CD4-positive, alpha-beta memory T cell (primary cell): ENCODE data around the gene SRA1. TPM values are rescaled to one million over a fixed set of nuclear protein-coding genes. Genes with fewer than 3 reads are reported as not detected.
"Not testable (repeated sequence)": the region's sequence is repeated elsewhere in the genome, so short reads cannot be mapped to it uniquely, and the experiment has no call there.

Source experiments
- CTCF ChIA-PET: fragments of 350-600 bp; sonication (Branson Sonifier 250); formaldehyde crosslinking; loops from one replicate; lab custom pipeline; 2021; ENCODE audit warnings: inconsistent platforms; ENCODE audit not compliant: partially characterized antibody; lab: Charles Lee
- POLR2A ChIA-PET: fragments of 350-600 bp; sonication (Branson Sonifier 250); formaldehyde crosslinking; loops from one replicate; lab custom pipeline; 2021; ENCODE audit not compliant: partially characterized antibody; lab: Charles Lee
- DNase-seq, 5 donors: peaks; one replicate each; pipeline versions ENCODE4 v3.0.0 to v3.0.0-alpha.2; 2020 to 2022; ENCODE audit warnings: mixed read lengths in 1 of 5
- H3K27ac ChIP-seq: one replicate; pipeline ENCODE4 v1.7.0; 2013; ENCODE audit warnings: low read depth, low read length
- H3K27me3 ChIP-seq: 2 replicates; pipeline ENCODE4 v1.7.0; 2013; ENCODE audit warnings: mild to moderate bottlenecking, low read length, moderate library complexity; ENCODE audit not compliant: insufficient read depth
- H3K36me3 ChIP-seq: 2 replicates; pipeline ENCODE4 v1.7.0; 2013; ENCODE audit warnings: mild to moderate bottlenecking, low read length, moderate library complexity; ENCODE audit not compliant: insufficient read depth
- H3K4me1 ChIP-seq: 2 replicates; pipeline ENCODE4 v1.7.0; 2013; ENCODE audit warnings: mild to moderate bottlenecking, low read length, moderate library complexity; ENCODE audit not compliant: insufficient read depth
- H3K4me3 ChIP-seq, 2 donors: one replicate each; pipeline ENCODE4 v1.7.0; 2013; ENCODE audit warnings: low read length in 2 of 2, mild to moderate bottlenecking in 1 of 2
- H3K9me3 ChIP-seq, 2 donors: one replicate each; pipeline ENCODE4 v1.7.0; 2013; ENCODE audit warnings: low read length in 2 of 2, control low read depth in 1 of 2; ENCODE audit not compliant: control insufficient read depth in 1 of 2
- H3K27ac Mint-ChIP-seq, 7 donors: one replicate each; pipeline ENCODE4 v1.8.0; 2020 to 2021; ENCODE audit warnings: mixed read lengths in 7 of 7, mild to moderate bottlenecking in 6 of 7, inconsistent platforms in 3 of 7, moderate library complexity in 3 of 7
- H3K27me3 Mint-ChIP-seq, 2 donors: one replicate each; pipeline ENCODE4 v1.8.0; 2020 to 2021; ENCODE audit warnings: mixed read lengths in 2 of 2
- H3K36me3 Mint-ChIP-seq, 2 donors: one replicate each; pipeline ENCODE4 v1.8.0; 2020 to 2021; ENCODE audit warnings: mixed read lengths in 2 of 2, inconsistent platforms in 1 of 2, mild to moderate bottlenecking in 1 of 2
- H3K4me1 Mint-ChIP-seq, 4 donors: one replicate each; pipeline ENCODE4 v1.8.0; 2020 to 2021; ENCODE audit warnings: mixed read lengths in 4 of 4, mild to moderate bottlenecking in 1 of 4
- H3K4me3 Mint-ChIP-seq, 8 donors: one replicate each; pipeline ENCODE4 v1.8.0; 2020 to 2021; ENCODE audit warnings: mixed read lengths in 8 of 8, mild to moderate bottlenecking in 7 of 8, moderate library complexity in 6 of 8, inconsistent platforms in 3 of 8
- H3K9me3 Mint-ChIP-seq, 8 donors: one replicate each; pipeline ENCODE4 v1.8.0; 2020 to 2021; ENCODE audit warnings: mixed read lengths in 8 of 8, mild to moderate bottlenecking in 5 of 8, inconsistent platforms in 3 of 8, moderate library complexity in 1 of 8
- intact Hi-C: fragments of 100-400 bp; cut with micrococcal nuclease; formaldehyde crosslinking; loops from one replicate; pipeline ENCODE4 v1.15.1; 2023
- polyA plus RNA-seq, 2 donors: library from polyadenylated mRNA; unstranded; fragments of 300-500 nt; fragmentation: Illumina TruSeq; gene quantifications; one replicate each; pipeline ENCODE4 v1.2.3, GENCODE V29; 2021
- total RNA-seq, 2 experiments: library from RNA; stranded (reverse); gene quantifications; one replicate each; pipeline ENCODE4 v1.2.3, GENCODE V29; 2021

SRA1 gene
- total RNA-seq (10 to 100 TPM; 24.5 to 26.6 TPM), polyA plus RNA-seq (10 to 100 TPM; 35.5 to 46.8 TPM)

- peak within 1 kb of the TSS; percentile 92 for H3K27ac ChIP-seq
- no peaks in the 10 kb centered on the region for H3K27me3 Mint-ChIP-seq
- H3K36me3 ChIP-seq, result no peaks in the 10 kb centered on the region
- peaks cover 41% of the 10 kb centered on the region for H3K4me1 ChIP-seq
- H3K27me3 ChIP-seq, result no peaks in the 10 kb centered on the region
- CTCF ChIA-PET, result interaction anchor here (1.0 to 2.9 kb wide), 3 partner anchors 9 to 163 kb away, joined by 3 to 13 read pairs (median 4); partner anchors contain the start of gene EIF4EBP3
- H3K4me3 Mint-ChIP-seq, result peak within 1 kb of the TSS; percentile 82 to 92 (median 92)
- POLR2A ChIA-PET, result interaction anchor here (0.5 to 3.6 kb wide), 17 partner anchors 9 to 158 kb away, joined by 3 to 79 read pairs (median 4); partner anchors contain the start of genes ANKHD1, CD14, EIF4EBP3 and HARS1
- peak; percentile 75 to 86 (median 77) for DNase-seq
- H3K4me1 Mint-ChIP-seq, result peaks cover 33 to 55% (median 43%) of the 10 kb centered on the region in 4 donors
- H3K4me3 ChIP-seq, result peak within 1 kb of the TSS; percentile 60 to 81
- peaks cover 0 to 1% (median 0%) of the 10 kb centered on the region in 8 donors for H3K9me3 Mint-ChIP-seq
- peaks cover 19 to 30% of the 10 kb centered on the region in 2 donors for H3K36me3 Mint-ChIP-seq
- intact Hi-C loops, result loop anchor here (1.0 to 2.0 kb wide), 3 partner anchors 10 to 156 kb away; partner anchors contain the start of genes ANKHD1, EIF4EBP3 and TMCO6
- H3K27ac Mint-ChIP-seq, result peak within 1 kb of the TSS; percentile 73 to 98 (median 97)
- H3K9me3 ChIP-seq, result no peaks in the 10 kb centered on the region
Measured at GRCh38 chr5:140557136-140557805, at the start of gene SRA1. SRA1 (minus strand) TSS chr5:140557473; CDS start chr5:140557452, 21 bp downstream.

- Mint-ChIP-seq H3K4me3 (no peak overlapping the region), H3K36me3 (no peaks in the 10 kb centered on the region), H3K9me3 (no peaks in the 10 kb centered on the region), H3K27ac (no peak overlapping the region), H3K4me1 (peaks cover 4 to 8% (median 5%) of the 10 kb centered on the region in 4 donors), H3K27me3 (peaks cover 1 to 16% of the 10 kb centered on the region in 2 donors)
- DNase-seq, result no peak
- Histone ChIP-seq H3K4me3 (no peak overlapping the region), H3K27ac (no peak overlapping the region), H3K9me3 (no peaks in the 10 kb centered on the region), H3K4me1 (peaks cover 7% of the 10 kb centered on the region), H3K27me3 (no peaks in the 10 kb centered on the region), H3K36me3 (no peaks in the 10 kb centered on the region)
- ChIA-PET CTCF (no interaction called here), POLR2A (no interaction called here)
- intact Hi-C loops, result no loop called here
Measured at GRCh38 chr5:140607031-140607430, 49.8 kb upstream of the SRA1 start.

GRCh38 chr5:140605879-140606278, 48.6 kb upstream of the SRA1 start:
- no peaks in the 10 kb centered on the region for H3K27me3 ChIP-seq
- no peaks in the 10 kb centered on the region for H3K9me3 ChIP-seq
- Mint-ChIP-seq H3K4me3 (no peak overlapping the region), H3K36me3 (no peaks in the 10 kb centered on the region), H3K27ac (no peak overlapping the region), H3K4me1 (peaks cover 0 to 2% (median 0%) of the 10 kb centered on the region in 4 donors), H3K27me3 (peaks cover 1 to 6% of the 10 kb centered on the region in 2 donors), H3K9me3 (no peaks in the 10 kb centered on the region)
- peaks cover 7% of the 10 kb centered on the region for H3K4me1 ChIP-seq
- H3K27ac ChIP-seq, result no peak overlapping the region
- DNase-seq, result no peak
- intact Hi-C loops, result no loop called here
- no peaks in the 10 kb centered on the region for H3K36me3 ChIP-seq
- no peak overlapping the region for H3K4me3 ChIP-seq
- ChIA-PET CTCF (no interaction called here), POLR2A (no interaction called here)

GRCh38 chr5:140603734-140604133, 46.5 kb upstream of the SRA1 start:
- H3K27me3 Mint-ChIP-seq, result peaks cover under 1 to 2% of the 10 kb centered on the region in 2 donors
- POLR2A ChIA-PET, result no interaction called here
- H3K4me3 Mint-ChIP-seq, result no peak overlapping the region
- Histone ChIP-seq H3K36me3 (no peaks in the 10 kb centered on the region), H3K27me3 (no peaks in the 10 kb centered on the region), H3K9me3 (no peaks in the 10 kb centered on the region), H3K27ac (no peak overlapping the region), H3K4me3 (no peak overlapping the region), H3K4me1 (no peaks in the 10 kb centered on the region)
- no peaks in the 10 kb centered on the region for H3K4me1 Mint-ChIP-seq
- intact Hi-C loops, result no loop called here
- no peaks in the 10 kb centered on the region for H3K36me3 Mint-ChIP-seq
- CTCF ChIA-PET, result no interaction called here
- DNase-seq, result no peak
- H3K9me3 Mint-ChIP-seq, result no peaks in the 10 kb centered on the region
- no peak overlapping the region for H3K27ac Mint-ChIP-seq

- POLR2A ChIA-PET, H3K9me3 Mint-ChIP-seq, H3K27ac Mint-ChIP-seq, DNase-seq, CTCF ChIA-PET, H3K9me3 ChIP-seq, H3K4me1 Mint-ChIP-seq, H3K4me3 Mint-ChIP-seq, H3K4me1 ChIP-seq, H3K27me3 Mint-ChIP-seq, H3K36me3 Mint-ChIP-seq, H3K27me3 ChIP-seq, H3K4me3 ChIP-seq, H3K36me3 ChIP-seq, H3K27ac ChIP-seq, intact Hi-C loops: not testable (repeated sequence)
Measured at GRCh38 chr5:140603446-140603698, 46.1 kb upstream of the SRA1 start.

- no peak overlapping the region for H3K4me3 ChIP-seq
- H3K27ac Mint-ChIP-seq, result no peak overlapping the region
- no peak for DNase-seq
- H3K4me3 Mint-ChIP-seq, result no peak overlapping the region
- H3K4me1 Mint-ChIP-seq, result no peaks in the 10 kb centered on the region
- no peak overlapping the region for H3K27ac ChIP-seq
- no peaks in the 10 kb centered on the region for H3K27me3 ChIP-seq
- POLR2A ChIA-PET, result no interaction called here
- no peaks in the 10 kb centered on the region for H3K9me3 ChIP-seq
- intact Hi-C loops, result no loop called here
- no peaks in the 10 kb centered on the region for H3K9me3 Mint-ChIP-seq
- H3K27me3 Mint-ChIP-seq, result peaks cover 0 to 1% of the 10 kb centered on the region in 2 donors
- H3K4me1 ChIP-seq, result no peaks in the 10 kb centered on the region
- CTCF ChIA-PET, result no interaction called here
- H3K36me3 Mint-ChIP-seq, result no peaks in the 10 kb centered on the region
- no peaks in the 10 kb centered on the region for H3K36me3 ChIP-seq
Measured at GRCh38 chr5:140602147-140602546, 44.9 kb upstream of the SRA1 start.

- Histone ChIP-seq H3K27ac (no peak overlapping the region), H3K36me3 (no peaks in the 10 kb centered on the region), H3K9me3 (no peaks in the 10 kb centered on the region), H3K27me3 (no peaks in the 10 kb centered on the region), H3K4me3 (no peak overlapping the region), H3K4me1 (no peaks in the 10 kb centered on the region)
- Mint-ChIP-seq H3K9me3 (no peaks in the 10 kb centered on the region), H3K27ac (no peak overlapping the region), H3K4me3 (no peak overlapping the region), H3K36me3 (no peaks in the 10 kb centered on the region), H3K4me1 (no peaks in the 10 kb centered on the region), H3K27me3 (peaks cover 0 to 1% of the 10 kb centered on the region in 2 donors)
- CTCF ChIA-PET, result no interaction called here
- POLR2A ChIA-PET, result no interaction called here
- no peak for DNase-seq
- intact Hi-C loops, result no loop called here
Measured at GRCh38 chr5:140600096-140600495, 42.8 kb upstream of the SRA1 start.
